HepG2 (cell line): Measurements from ENCODE around the gene HTRA3. TPM values are rescaled to one million over a fixed set of nuclear protein-coding genes. Genes with fewer than 3 reads are reported as not detected.

Experiments used
- ATAC-seq: fragments of 200-7000 bp; cut with Tn5 transposase; 3 replicates; pipeline ENCODE4 v1.9.1; 2020; ENCODE audit warnings: mild to moderate bottlenecking, moderate library complexity
- BruUV-seq: library from RNA; stranded (reverse); fragments of 400-500 nt; replicated peaks from 2 replicates; lab custom pipeline; 2021; lab: Mats Ljungman, UMichigan
- CTCF ChIA-PET: fragments of 300-600 bp; formaldehyde crosslinking; extraction: SDS; loops from one replicate; lab custom pipeline; 2021; ENCODE audit warnings: low total read pairs, inconsistent platforms, low intra/inter-chr PET ratio; lab: Yijun Ruan, JAX
- POLR2A ChIA-PET: fragments of 350-600 bp; sonication (Branson Sonifier 250); formaldehyde crosslinking; loops from one replicate; lab custom pipeline; 2020; ENCODE audit warnings: antibody characterized with exemption, inconsistent platforms; lab: Yijun Ruan, JAX
- DNase-seq: peaks from one replicate; pipeline ENCODE4 v3.0.0-alpha.2; 2015; ENCODE audit warnings: low spot score
- FAIRE-seq: peaks from 3 replicates; lab custom pipeline; 2011; peaks lifted over from hg19 to GRCh38; lab: Jason Lieb, UNC
- H2AFZ ChIP-seq: one replicate; pipeline ENCODE4 v1.6.1; 2011; ENCODE audit warnings: low read length, inconsistent platforms
- H3K27ac ChIP-seq: fragments of 300-600 bp; 3 replicates; pipeline ENCODE4 v1.8.0; 2011; ENCODE audit warnings: mixed run types, mild to moderate bottlenecking, mixed read lengths, low read length, inconsistent platforms; ENCODE audit not compliant: insufficient read depth; ENCODE audit errors: extremely low read length
- H3K27me3 ChIP-seq, 2 experiments: fragments of 200-600 bp in 1 of 2; 2 replicates in 1 of 2; 3 replicates in 1 of 2; pipeline versions ENCODE4 v1.6.0 to v1.8.0; 2011; ENCODE audit warnings: low read length in 2 of 2, mild to moderate bottlenecking in 2 of 2, moderate library complexity in 2 of 2, inconsistent platforms in 1 of 2; ENCODE audit not compliant: insufficient read depth in 2 of 2, control insufficient read depth in 1 of 2
- H3K36me3 ChIP-seq, 2 experiments: fragments of 200-600 bp in 1 of 2; replicated peaks in 1 of 2; 2 replicates in 1 of 2; 3 replicates in 1 of 2; pipeline versions ENCODE4 v1.5.1 to v1.8.0; 2011; ENCODE audit warnings: low read length in 2 of 2, inconsistent platforms in 1 of 2; ENCODE audit not compliant: insufficient read depth in 2 of 2, control insufficient read depth in 1 of 2
- H3K4me1 ChIP-seq: 2 replicates; pipeline ENCODE4 v1.5.1; 2012; ENCODE audit warnings: low read length, inconsistent platforms; ENCODE audit not compliant: insufficient read depth
- H3K4me2 ChIP-seq: 2 replicates; pipeline ENCODE4 v1.6.0; 2011; ENCODE audit warnings: low read depth, low read length, inconsistent platforms
- H3K4me3 ChIP-seq, 3 experiments: fragments of 200-600 bp in 1 of 3; sonication (generic), shearing (Covaris generic) in 1 of 3; replicated peaks in 1 of 3; 2 replicates each; pipeline ENCODE4 v1.5.1; 2011 to 2016; ENCODE audit warnings: low read length in 3 of 3, inconsistent platforms in 2 of 3, low read depth in 2 of 3, mild to moderate bottlenecking in 2 of 3, control low read depth in 1 of 3, mixed read lengths in 1 of 3; ENCODE audit not compliant: insufficient read depth in 1 of 3
- H3K79me2 ChIP-seq: one replicate; pipeline ENCODE4 v1.6.1; 2011; ENCODE audit warnings: low read length, inconsistent platforms; ENCODE audit not compliant: insufficient read depth
- H3K9ac ChIP-seq: 2 replicates; pipeline ENCODE4 v1.6.0; 2011; ENCODE audit warnings: mild to moderate bottlenecking, low read depth, low read length, inconsistent platforms; ENCODE audit not compliant: insufficient read depth
- H3K9me3 ChIP-seq: 2 replicates; pipeline ENCODE4 v1.5.1; 2012; ENCODE audit warnings: mild to moderate bottlenecking, low read length
- H4K20me1 ChIP-seq: 2 replicates; pipeline ENCODE4 v1.6.0; 2011; ENCODE audit warnings: inconsistent platforms, mild to moderate bottlenecking, low read length, moderate library complexity; ENCODE audit not compliant: insufficient read depth
- AGO1 ChIP-seq: fragments of 200-400 bp; formaldehyde crosslinking; IDR thresholded peaks from 2 replicates; pipeline ENCODE4 v1.6.1; 2017; ENCODE audit warnings: mild to moderate bottlenecking, low read depth, low read length, moderate library complexity; ENCODE audit not compliant: poor library complexity, severe bottlenecking
- BATF2 ChIP-seq: sonication (generic); formaldehyde crosslinking; IDR thresholded peaks from 2 replicates; pipeline ENCODE4 v1.8.0; 2022; ENCODE audit warnings: mild to moderate bottlenecking, missing genetic modification reagents, moderate library complexity
- KAT7 ChIP-seq: IDR thresholded peaks from 2 replicates; pipeline ENCODE4 v1.6.1; 2018; ENCODE audit warnings: borderline replicate concordance, missing compliant biosample characterization
- NPAS2 ChIP-seq: sonication (generic); formaldehyde crosslinking; IDR thresholded peaks from 2 replicates; pipeline ENCODE4 v1.8.0; 2022; ENCODE audit warnings: mild to moderate bottlenecking, missing genetic modification reagents, borderline replicate concordance
- PHF21A ChIP-seq: sonication (generic); formaldehyde crosslinking; IDR thresholded peaks from 2 replicates; pipeline ENCODE4 v1.5.0; 2020; ENCODE audit warnings: mild to moderate bottlenecking, missing genetic modification reagents
- RXRA ChIP-seq: sonication (generic); formaldehyde crosslinking; IDR thresholded peaks from 2 replicates; pipeline ENCODE4 v1.5.1; 2020; ENCODE audit warnings: missing genetic modification reagents
- THRA ChIP-seq: sonication (generic); formaldehyde crosslinking; IDR thresholded peaks from 2 replicates; pipeline ENCODE4 v1.4.0; 2020; ENCODE audit warnings: missing genetic modification reagents, borderline replicate concordance
- TRIM24 ChIP-seq: sonication (generic); formaldehyde crosslinking; IDR thresholded peaks from 2 replicates; pipeline ENCODE4 v1.8.0; 2022; ENCODE audit warnings: mild to moderate bottlenecking, missing genetic modification reagents
- U2AF2 ChIP-seq: fragments of 200-400 bp; formaldehyde crosslinking; IDR thresholded peaks from 2 replicates; pipeline ENCODE4 v1.6.1; 2017; ENCODE audit warnings: low read depth, mild to moderate bottlenecking, low read length
- ZNF142 ChIP-seq: sonication (generic); formaldehyde crosslinking; IDR thresholded peaks from 2 replicates; pipeline ENCODE4 v1.4.0; 2020; ENCODE audit warnings: missing genetic modification reagents
- ZNF207 ChIP-seq: fragments of 450-650 bp; IDR thresholded peaks from 2 replicates; pipeline ENCODE4 v1.6.1; 2016; ENCODE audit warnings: antibody characterized with exemption, borderline replicate concordance
- ZNF282 ChIP-seq: fragments of 450-650 bp; IDR thresholded peaks from 2 replicates; pipeline ENCODE4 v1.6.1; 2018; ENCODE audit not compliant: partially characterized antibody
- ZNF350 ChIP-seq: sonication (generic); formaldehyde crosslinking; IDR thresholded peaks from 2 replicates; pipeline ENCODE4 v1.4.0; 2020; ENCODE audit warnings: mild to moderate bottlenecking, low read depth, missing genetic modification reagents, borderline replicate concordance
- ZNF484 ChIP-seq: sonication (generic); formaldehyde crosslinking; IDR thresholded peaks from 2 replicates; pipeline ENCODE4 v1.5.1; 2020; ENCODE audit warnings: mild to moderate bottlenecking, low read depth, missing genetic modification reagents, borderline replicate concordance
- ZNF550 ChIP-seq: sonication (generic); formaldehyde crosslinking; IDR thresholded peaks from 2 replicates; pipeline ENCODE4 v1.4.0; 2020; ENCODE audit warnings: mild to moderate bottlenecking, missing genetic modification reagents, borderline replicate concordance
- ZNF552 ChIP-seq: sonication (generic); formaldehyde crosslinking; IDR thresholded peaks from 2 replicates; pipeline ENCODE4 v1.9.0; 2022; ENCODE audit warnings: missing genetic modification reagents, mild to moderate bottlenecking, borderline replicate concordance
- ZNF780A ChIP-seq: sonication (generic); formaldehyde crosslinking; IDR thresholded peaks from 2 replicates; pipeline ENCODE4 v1.8.0; 2022; ENCODE audit warnings: mild to moderate bottlenecking, missing genetic modification reagents, moderate library complexity
- ZSCAN12 ChIP-seq: sonication (generic); formaldehyde crosslinking; IDR thresholded peaks from 2 replicates; pipeline ENCODE4 v1.9.0; 2021; ENCODE audit warnings: mild to moderate bottlenecking, missing genetic modification reagents
- WGBS: methylation state at CpG from one replicate; pipeline ENCODE4 v1.1.6; 2017; ENCODE audit warnings: low lambda C conversion rate; 5-methylcytosine and 5-hydroxymethylcytosine counted together
- in situ Hi-C: cut with HindIII; loops from 2 replicates; pipeline ENCODE4 v1.10.0; 2017; ENCODE audit warnings: low pct_unique_long_range_greater_than_20kb; ENCODE audit not compliant: extremely low pct_ligation_motif_present
- intact Hi-C: fragments of 100-400 bp; cut with micrococcal nuclease; formaldehyde crosslinking; loops from one replicate; pipeline ENCODE4 v1.10.0; 2022; ENCODE audit not compliant: unreplicated experiment
- polyA plus RNA-seq, 8 experiments: library from polyadenylated mRNA; depleted of rRNA in 3 of 8; stranded (reverse) in 7 of 8; unstranded in 1 of 8; fragments of >200 nt; fragmentation: Illumina TruSeq in 4 of 8; extraction: Trizol in 4 of 8; gene quantifications; 2 replicates each; pipeline versions ENCODE4 v1.2.1 to v1.2.3, GENCODE V29; 2011 to 2016; ENCODE audit warnings: low read depth in 4 of 8, missing spikeins in 1 of 8, mixed read lengths in 1 of 8; ENCODE audit not compliant: insufficient read depth in 1 of 8
- total RNA-seq, 5 experiments: library from RNA; depleted of rRNA; stranded (reverse); fragments of >200 nt; fragmentation: Illumina TruSeq; extraction: Trizol; gene quantifications; 2 replicates each; pipeline ENCODE4 v1.2.3, GENCODE V29; 2016; ENCODE audit warnings: low read depth in 1 of 5

Gene HTRA3
- total and polyA plus RNA-seq, 2 of the 13 experiments (the other 11 are each of a cell fraction or from before 2014, with no cell fraction given): 0.17 TPM; not detected in 1

- Histone ChIP-seq H3K4me1 (no peaks in the 10 kb centered on the region), H2AFZ (no peak overlapping the region), H3K79me2 (no peaks in the 10 kb centered on the region), H3K27me3 (peaks cover 5 to 14% of the 10 kb centered on the region in 2 experiments; a peak in 3 of 5 replicates), H3K36me3 (no peaks in the 10 kb centered on the region), H3K4me2 (no peak overlapping the region), H3K9ac (no peak overlapping the region), H3K4me3 (no peak overlapping the region), H3K9me3 (no peaks in the 10 kb centered on the region), H3K27ac (no peak overlapping the region), H4K20me1 (no peaks in the 10 kb centered on the region; the same call in 1 of the 2 replicates)
- WGBS: 57% methylated on average over 7 of the region's 8 CpGs
- ATAC-seq: no peak
- POLR2A ChIA-PET: no interaction called here
- FAIRE-seq: no peak
- in situ Hi-C loops (no loop called here), intact Hi-C loops (no loop called here)
- no peak for DNase-seq
- CTCF ChIA-PET: no interaction called here
- no TSS peak for BruUV-seq
- TF ChIP-seq ZNF350 (CRISPR knock-in tag) (no peak), U2AF2 (no peak), NPAS2 (CRISPR knock-in tag) (no peak), ZNF780A (no peak), KAT7 (CRISPR knock-in tag) (no peak), ZNF484 (CRISPR knock-in tag) (no peak), TRIM24 (no peak), ZNF282 (no peak), ZNF552 (no peak), THRA (CRISPR knock-in tag) (no peak), ZSCAN12 (CRISPR knock-in tag) (no peak), ZNF142 (CRISPR knock-in tag) (no peak), ZNF207 (no peak), RXRA (CRISPR knock-in tag) (no peak), PHF21A (CRISPR knock-in tag) (no peak), AGO1 (no peak), BATF2 (CRISPR knock-in tag) (no peak), ZNF550 (CRISPR knock-in tag) (no peak)
Measured at GRCh38 chr4:8290701-8290970, 21.1 kb downstream of the HTRA3 start.
